Neural cell (in vitro differentiated cells): ENCODE results near the gene MTHFD1L.

Experiments
- CTCF ChIP-seq: fragments of 450-650 bp; IDR thresholded peaks from 2 replicates; pipeline ENCODE4 v1.5.1; 2014; ENCODE audit warnings: antibody characterized with exemption, mild to moderate bottlenecking, moderate library complexity; ENCODE audit not compliant: poor library complexity, severe bottlenecking
- RAD21 ChIP-seq: fragments of 450-650 bp; conservative IDR thresholded peaks from 2 replicates; pipeline ENCODE4 v1.6.1; 2014; ENCODE audit warnings: antibody characterized with exemption, mild to moderate bottlenecking, moderate library complexity

GRCh38 chr6:151018046-151018445, 152.5 kb downstream of the MTHFD1L start:
- no peak for TF ChIP-seq CTCF
- TF ChIP-seq RAD21: no peak
